Right cardiac atrium (tissue), 5 donors: ENCODE data around the gene LAP3. TPM values are rescaled to one million over a fixed set of nuclear protein-coding genes. Genes with fewer than 3 reads are reported as not detected.
"Not testable (repeated sequence)": the region's sequence is repeated elsewhere in the genome, so short reads cannot be mapped to it uniquely, and the experiment has no call there.

Experiments
- ATAC-seq, 2 donors: fragments of 200-7000 bp; cut with Tn5 transposase; one replicate each; pipeline versions ENCODE4 v1.8.0 to v1.9.1; 2020; ENCODE audit warnings: moderate library complexity in 2 of 2, mild to moderate bottlenecking in 1 of 2
- DNase-seq, 3 donors: peaks; one replicate each; pipeline ENCODE4 v3.0.0-alpha.2; 2020
- H3K27ac ChIP-seq: one replicate; pipeline ENCODE4 v1.5.1; 2013; ENCODE audit warnings: mild to moderate bottlenecking, low read length, control low read depth, moderate library complexity
- H3K27me3 ChIP-seq: one replicate; pipeline ENCODE4 v1.6.1; 2013; ENCODE audit not compliant: control insufficient read depth, insufficient read depth
- H3K4me1 ChIP-seq: one replicate; pipeline ENCODE4 v1.6.1; 2013; ENCODE audit warnings: low read length; ENCODE audit not compliant: control insufficient read depth, insufficient read depth
- H3K4me3 ChIP-seq: one replicate; pipeline ENCODE4 v1.5.1; 2013; ENCODE audit warnings: low read length, control low read depth
- H3K9me3 ChIP-seq: one replicate; pipeline ENCODE4 v1.6.1; 2013; ENCODE audit warnings: low read length; ENCODE audit not compliant: control insufficient read depth
- WGBS: extraction: QIAGEN DNeasy Blood & Tissue Kit; methylation state at CpG from one replicate; pipeline ENCODE4 v1.1.7; 2013; 5-methylcytosine and 5-hydroxymethylcytosine counted together
- intact Hi-C, 4 donors: fragments of 100-400 bp; cut with DNase I; formaldehyde crosslinking; loops; one replicate each; pipeline versions ENCODE4 v1.11.0 to v1.14.0; 2022 to 2023
- polyA plus RNA-seq: library from polyadenylated mRNA; stranded (reverse); fragments of 200-250 nt; gene quantifications from one replicate; pipeline ENCODE4 v1.2.3, GENCODE V29; 2013
- total RNA-seq, 4 donors: library from RNA; stranded (reverse); fragmentation: NEBNext Ultra II Directional; extraction: Animal tissue kit (Norgen Biotek cat#: 25700); gene quantifications; one replicate each; pipeline ENCODE4 v1.2.1, GENCODE V29; 2021
- donor health status: healthy with polysubstance abuse.
- donor health status: DM: no; HTN: yes; CAD: no.
- donor health status: DM: no; HTN: no; CAD: no.
- donor health status: DM: no; HTN: yes; CAD: no; lungs with severe emphysema.
- donor health status: DM: yes; HTN: yes; CAD: no.

LAP3 gene
- total and polyA plus RNA-seq, 5 donors, result 31.2 to 61.6 (median 41.3) TPM

GRCh38 chr4:17562157-17562556 is 14.8 kb upstream of the LAP3 start:
- intact Hi-C loops, result no loop called here
- H3K9me3 ChIP-seq, result no peaks in the 10 kb centered on the region
- DNase-seq (no peak), ATAC-seq (no peak)
- no peaks in the 10 kb centered on the region for H3K27me3 ChIP-seq
- H3K27ac ChIP-seq, result no peak overlapping the region
- no peak overlapping the region for H3K4me3 ChIP-seq
- 65% methylated on average over 1 of the region's 1 CpG for whole genome bisulfite sequencing
- H3K4me1 ChIP-seq, result no peaks in the 10 kb centered on the region

GRCh38 chr4:17565846-17566245 is 11.2 kb upstream of the LAP3 start:
- WGBS, result 87% methylated on average over 3 of the region's 3 CpGs
- intact Hi-C loops, result no loop called here
- ATAC-seq (no peak), DNase-seq (no peak)
- no peak overlapping the region for H3K4me3 ChIP-seq
- H3K27me3 ChIP-seq, result no peaks in the 10 kb centered on the region
- no peak overlapping the region for H3K27ac ChIP-seq
- H3K9me3 ChIP-seq, result no peaks in the 10 kb centered on the region
- no peaks in the 10 kb centered on the region for H3K4me1 ChIP-seq

DNA sequence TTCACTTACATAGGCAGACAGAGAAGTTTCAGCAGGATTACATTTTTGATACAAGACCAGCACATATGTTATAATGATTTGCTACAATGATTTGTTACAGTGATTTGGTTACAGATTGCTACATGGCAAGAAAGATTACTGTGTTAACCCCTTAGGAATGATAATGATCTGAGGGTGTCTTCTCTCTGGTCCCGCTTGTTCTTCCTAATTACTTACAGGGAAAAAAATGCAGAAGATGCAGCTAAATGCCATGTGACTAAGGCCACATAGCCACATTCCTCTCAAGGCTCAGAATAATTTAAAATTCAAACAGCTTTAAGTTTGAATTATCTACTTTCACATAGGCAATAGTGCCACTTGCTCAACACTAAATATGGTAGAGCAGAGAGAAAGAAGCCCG is 9.7 kb upstream of the LAP3 start:
- no peak overlapping the region for H3K27ac ChIP-seq
- H3K9me3 ChIP-seq, result no peaks in the 10 kb centered on the region
- WGBS, result 72% methylated on average over 2 of the region's 2 CpGs
- DNase-seq (no peak), ATAC-seq (no peak)
- H3K4me1 ChIP-seq, result no peaks in the 10 kb centered on the region
- intact Hi-C loops, result no loop called here
- no peak overlapping the region for H3K4me3 ChIP-seq
- no peaks in the 10 kb centered on the region for H3K27me3 ChIP-seq

DNA sequence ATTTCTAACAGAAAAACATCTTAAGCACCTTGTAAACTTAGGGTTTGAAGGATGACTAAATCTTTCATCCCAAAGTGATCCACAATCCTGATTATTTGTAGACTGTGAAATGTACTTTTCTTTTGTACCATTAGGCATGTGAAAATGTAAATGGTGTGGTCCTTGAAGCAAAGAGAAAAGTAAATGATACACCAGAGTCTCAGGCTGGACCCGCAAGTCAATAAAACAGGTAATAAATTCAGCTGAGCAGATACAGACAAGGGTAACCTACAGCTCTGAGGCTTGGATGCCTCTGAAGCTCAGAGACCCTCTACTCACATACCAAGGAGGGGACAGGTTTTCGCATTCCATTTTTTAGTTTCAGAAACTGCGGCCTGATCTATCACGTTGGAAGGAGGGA is 2.8 kb upstream of the LAP3 start:
- Histone ChIP-seq H3K27ac (no peak overlapping the region), H3K4me1 (peaks cover 7% of the 10 kb centered on the region), H3K27me3 (no peaks in the 10 kb centered on the region), H3K9me3 (no peaks in the 10 kb centered on the region), H3K4me3 (no peak overlapping the region)
- 95% methylated on average over 4 of the region's 4 CpGs for WGBS
- ATAC-seq (no peak), DNase-seq (no peak)
- intact Hi-C loops, result no loop called here

GRCh38 chr4:17575177-17575576 is 1.8 kb upstream of the LAP3 start:
- WGBS, result 96% methylated on average over 12 of the region's 12 CpGs
- intact Hi-C loops, H3K27me3 ChIP-seq: not testable (repeated sequence)

GRCh38 chr4:17577665-17578481 is 875 bp downstream of the LAP3 start:
- H3K9me3 ChIP-seq, result no peaks in the 10 kb centered on the region
- ATAC-seq (peak; percentile 17 to 36), DNase-seq (peak; percentile 51 to 80 (median 79))
- H3K27ac ChIP-seq, result peak overlapping the region; percentile 85
- peaks cover 8% of the 10 kb centered on the region for H3K4me1 ChIP-seq
- WGBS, result 4% methylated on average over 33 of the region's 33 CpGs
- H3K4me3 ChIP-seq, result peak overlapping the region; percentile 72
- intact Hi-C loops, result no loop called here
- no peaks in the 10 kb centered on the region for H3K27me3 ChIP-seq

More at GRCh38 chr4:17575177-17575576, 1.8 kb upstream of the LAP3 start:
- not testable (repeated sequence) for DNase-seq, ATAC-seq, H3K4me3 ChIP-seq, H3K9me3 ChIP-seq, H3K27ac ChIP-seq, H3K4me1 ChIP-seq

GRCh38 chr4:17578482-17578891 is 1.5 kb downstream of the LAP3 start:
- Histone ChIP-seq H3K4me1 (peaks cover 8% of the 10 kb centered on the region), H3K27ac (peak overlapping the region; percentile 85), H3K4me3 (peak overlapping the region; percentile 72), H3K9me3 (no peaks in the 10 kb centered on the region), H3K27me3 (no peaks in the 10 kb centered on the region)
- ATAC-seq (no peak), DNase-seq (no peak)
- 54% methylated on average over 6 of the region's 6 CpGs for WGBS
- intact Hi-C loops, result no loop called here

- no peak for DNase-seq
- Histone ChIP-seq H3K4me1 (peaks cover 8% of the 10 kb centered on the region), H3K4me3 (no peak overlapping the region), H3K9me3 (no peaks in the 10 kb centered on the region), H3K27ac (peak overlapping the region; percentile 40), H3K27me3 (no peaks in the 10 kb centered on the region)
- intact Hi-C loops, result no loop called here
- WGBS, result 52% methylated on average over 7 of the region's 7 CpGs
- ATAC-seq, result no peak
Measured at GRCh38 chr4:17580969-17581368, 4.0 kb downstream of the LAP3 start.

- no peak overlapping the region for H3K27ac ChIP-seq
- H3K27me3 ChIP-seq, result no peaks in the 10 kb centered on the region
- intact Hi-C loops, result no loop called here
- no peak for ATAC-seq
- H3K4me1 ChIP-seq, result peaks cover 7% of the 10 kb centered on the region
- DNase-seq, result no peak
- no peak overlapping the region for H3K4me3 ChIP-seq
- no peaks in the 10 kb centered on the region for H3K9me3 ChIP-seq
- WGBS, result 89% methylated on average over 9 of the region's 9 CpGs
Measured at GRCh38 chr4:17583276-17583675, 6.3 kb downstream of the LAP3 start.

DNA sequence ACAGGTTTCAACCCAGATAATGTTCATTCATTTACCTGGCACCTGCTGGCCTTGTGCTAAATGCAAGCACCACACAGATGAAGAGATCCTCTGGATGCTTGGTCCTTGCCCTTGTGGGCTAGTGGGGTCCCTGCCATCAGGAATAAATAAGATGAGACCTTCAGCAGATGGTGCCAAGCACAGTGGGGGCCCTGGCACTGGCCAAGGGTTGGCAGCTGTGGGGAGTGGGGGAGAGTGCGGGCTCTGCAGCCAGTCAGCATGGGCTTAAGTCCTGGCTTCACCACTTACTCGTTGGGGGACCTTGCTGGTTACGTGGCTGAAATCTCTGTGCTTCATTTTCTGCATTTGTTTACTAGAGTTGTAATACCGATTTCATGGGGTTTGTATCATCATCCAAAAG is 6.9 kb downstream of the LAP3 start:
- no peak for ATAC-seq
- 93% methylated on average over 4 of the region's 4 CpGs for WGBS
- Histone ChIP-seq H3K9me3 (no peaks in the 10 kb centered on the region), H3K4me1 (peaks cover 3% of the 10 kb centered on the region), H3K27me3 (no peaks in the 10 kb centered on the region), H3K4me3 (no peak overlapping the region), H3K27ac (no peak overlapping the region)
- intact Hi-C loops, result no loop called here
- no peak for DNase-seq

GRCh38 chr4:17584521-17585213 is 7.7 kb downstream of the LAP3 start:
- 92% methylated on average over 10 of the region's 10 CpGs for WGBS
- Histone ChIP-seq H3K27me3 (no peaks in the 10 kb centered on the region), H3K9me3 (no peaks in the 10 kb centered on the region), H3K27ac (no peak overlapping the region), H3K4me1 (peaks cover 2% of the 10 kb centered on the region), H3K4me3 (no peak overlapping the region)
- ATAC-seq, result no peak
- no peak for DNase-seq
- intact Hi-C loops, result no loop called here
